HFFc6 (cell line): ENCODE results near the gene PSENEN. TPM values are rescaled to one million over a fixed set of nuclear protein-coding genes. Genes with fewer than 3 reads are reported as not detected.
A peak's percentile ranks its signal among the peaks of the same experiment; 100 is the strongest.

ENCODE experiments used
- DNase-seq: peaks from one replicate; pipeline ENCODE4 v3.0.0-alpha.2; 2018
- H3K27ac Mint-ChIP-seq: 2 replicates; pipeline ENCODE4 v1.8.0; 2020; ENCODE audit warnings: mild to moderate bottlenecking, mixed read lengths
- H3K27me3 Mint-ChIP-seq: 2 replicates; pipeline ENCODE4 v1.8.0; 2021; ENCODE audit warnings: mild to moderate bottlenecking, moderate library complexity, mixed read lengths; ENCODE audit not compliant: insufficient read depth
- H3K36me3 Mint-ChIP-seq: 2 replicates; pipeline ENCODE4 v1.8.0; 2021; ENCODE audit warnings: low read depth, mixed read lengths
- H3K4me1 Mint-ChIP-seq: 2 replicates; pipeline ENCODE4 v1.8.0; 2020; ENCODE audit warnings: low read depth, mixed read lengths
- H3K4me3 Mint-ChIP-seq: 2 replicates; pipeline ENCODE4 v1.8.0; 2020; ENCODE audit warnings: mild to moderate bottlenecking, moderate library complexity, mixed read lengths
- H3K9me3 Mint-ChIP-seq: 2 replicates; pipeline ENCODE4 v1.8.0; 2020; ENCODE audit warnings: mild to moderate bottlenecking, mixed read lengths
- total RNA-seq, 6 experiments: library from RNA; stranded (reverse); fragmentation: NEBNext Ultra II Directional; extraction: Animal tissue kit (Norgen Biotek cat#: 25700); gene quantifications; 2 replicates in 1 of 6; 3 replicates in 5 of 6; pipeline ENCODE4 v1.2.3, GENCODE V29; 2021
- TF ChIP-seq, protein P1 (sequence below): fragments of 200-600 bp; sonication (generic); IDR thresholded peaks from 2 replicates; pipeline ENCODE4 v1.5.0; 2021; ENCODE audit warnings: antibody characterized with exemption, mild to moderate bottlenecking

PSENEN gene
- total RNA-seq, 6 experiments from 2014 or later, result 68.2 to 86.6 (median 74.9) TPM

DNA sequence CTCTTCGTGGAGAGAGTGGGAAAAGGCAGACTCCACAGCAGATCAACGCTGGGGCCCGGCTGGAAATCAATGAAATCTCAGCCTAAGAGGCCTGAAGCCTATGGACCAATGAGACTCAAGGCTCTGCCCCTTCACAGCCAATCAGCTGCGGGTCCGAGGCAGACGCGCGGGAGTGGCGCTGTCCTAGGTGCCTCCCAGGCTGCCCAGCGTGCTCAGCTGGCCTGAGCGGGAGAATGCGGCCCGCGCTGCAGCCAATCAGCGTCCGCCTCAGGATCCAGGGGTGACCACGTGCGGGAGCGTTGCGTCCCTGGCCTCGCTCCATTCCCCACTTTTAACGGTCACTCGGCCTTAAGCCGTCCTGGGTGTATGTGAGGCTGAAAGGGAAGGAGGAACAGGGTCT is 41.2 kb upstream of the PSENEN start, which contains the start of gene ZBTB32:
ZBTB32 (plus strand) TSS at position 341 of the 400 bp plus-strand sequence. CDS start 10,069 bp downstream, outside the sequence.
- no peak within 1 kb of the TSS for H3K4me3 Mint-ChIP-seq
- H3K27me3 Mint-ChIP-seq, result peaks cover 2% of the 10 kb centered on the region
- TF ChIP-seq, protein P1, sequence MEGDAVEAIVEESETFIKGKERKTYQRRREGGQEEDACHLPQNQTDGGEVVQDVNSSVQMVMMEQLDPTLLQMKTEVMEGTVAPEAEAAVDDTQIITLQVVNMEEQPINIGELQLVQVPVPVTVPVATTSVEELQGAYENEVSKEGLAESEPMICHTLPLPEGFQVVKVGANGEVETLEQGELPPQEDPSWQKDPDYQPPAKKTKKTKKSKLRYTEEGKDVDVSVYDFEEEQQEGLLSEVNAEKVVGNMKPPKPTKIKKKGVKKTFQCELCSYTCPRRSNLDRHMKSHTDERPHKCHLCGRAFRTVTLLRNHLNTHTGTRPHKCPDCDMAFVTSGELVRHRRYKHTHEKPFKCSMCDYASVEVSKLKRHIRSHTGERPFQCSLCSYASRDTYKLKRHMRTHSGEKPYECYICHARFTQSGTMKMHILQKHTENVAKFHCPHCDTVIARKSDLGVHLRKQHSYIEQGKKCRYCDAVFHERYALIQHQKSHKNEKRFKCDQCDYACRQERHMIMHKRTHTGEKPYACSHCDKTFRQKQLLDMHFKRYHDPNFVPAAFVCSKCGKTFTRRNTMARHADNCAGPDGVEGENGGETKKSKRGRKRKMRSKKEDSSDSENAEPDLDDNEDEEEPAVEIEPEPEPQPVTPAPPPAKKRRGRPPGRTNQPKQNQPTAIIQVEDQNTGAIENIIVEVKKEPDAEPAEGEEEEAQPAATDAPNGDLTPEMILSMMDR, result no peak
- H3K36me3 Mint-ChIP-seq, result no peaks in the 10 kb centered on the region
- DNase-seq, result peak; percentile 26
- peaks cover 6% of the 10 kb centered on the region for H3K4me1 Mint-ChIP-seq
- no peak within 1 kb of the TSS for H3K27ac Mint-ChIP-seq
- H3K9me3 Mint-ChIP-seq, result no peaks in the 10 kb centered on the region

DNA sequence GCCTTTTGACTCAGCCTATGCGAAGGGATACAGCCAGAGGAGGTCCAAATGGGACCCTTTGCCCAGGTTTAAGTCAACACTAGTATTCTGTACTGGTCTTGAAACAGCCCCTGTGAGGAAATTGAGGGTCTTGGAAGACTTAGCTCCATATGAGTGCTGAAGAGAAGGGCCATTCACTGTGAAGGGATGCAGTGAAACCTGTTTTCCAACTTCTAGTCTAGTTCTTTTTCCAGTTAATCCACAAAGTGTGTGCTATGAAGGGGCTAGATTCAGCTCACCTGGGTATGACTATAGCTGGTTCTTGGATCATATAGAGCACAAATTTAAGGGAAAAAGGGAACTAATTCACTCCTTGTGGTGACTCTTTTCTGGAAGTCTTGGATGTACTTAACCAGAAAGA is 37.1 kb upstream of the PSENEN start:
- peaks cover 5% of the 10 kb centered on the region; the same call in 1 of the 2 replicates for H3K27me3 Mint-ChIP-seq
- no peaks in the 10 kb centered on the region for H3K4me1 Mint-ChIP-seq
- H3K9me3 Mint-ChIP-seq, result no peaks in the 10 kb centered on the region
- no peak overlapping the region for H3K27ac Mint-ChIP-seq
- TF ChIP-seq, protein P1, result no peak
- H3K4me3 Mint-ChIP-seq, result no peak overlapping the region
- DNase-seq, result no peak
- H3K36me3 Mint-ChIP-seq, result no peaks in the 10 kb centered on the region

DNA sequence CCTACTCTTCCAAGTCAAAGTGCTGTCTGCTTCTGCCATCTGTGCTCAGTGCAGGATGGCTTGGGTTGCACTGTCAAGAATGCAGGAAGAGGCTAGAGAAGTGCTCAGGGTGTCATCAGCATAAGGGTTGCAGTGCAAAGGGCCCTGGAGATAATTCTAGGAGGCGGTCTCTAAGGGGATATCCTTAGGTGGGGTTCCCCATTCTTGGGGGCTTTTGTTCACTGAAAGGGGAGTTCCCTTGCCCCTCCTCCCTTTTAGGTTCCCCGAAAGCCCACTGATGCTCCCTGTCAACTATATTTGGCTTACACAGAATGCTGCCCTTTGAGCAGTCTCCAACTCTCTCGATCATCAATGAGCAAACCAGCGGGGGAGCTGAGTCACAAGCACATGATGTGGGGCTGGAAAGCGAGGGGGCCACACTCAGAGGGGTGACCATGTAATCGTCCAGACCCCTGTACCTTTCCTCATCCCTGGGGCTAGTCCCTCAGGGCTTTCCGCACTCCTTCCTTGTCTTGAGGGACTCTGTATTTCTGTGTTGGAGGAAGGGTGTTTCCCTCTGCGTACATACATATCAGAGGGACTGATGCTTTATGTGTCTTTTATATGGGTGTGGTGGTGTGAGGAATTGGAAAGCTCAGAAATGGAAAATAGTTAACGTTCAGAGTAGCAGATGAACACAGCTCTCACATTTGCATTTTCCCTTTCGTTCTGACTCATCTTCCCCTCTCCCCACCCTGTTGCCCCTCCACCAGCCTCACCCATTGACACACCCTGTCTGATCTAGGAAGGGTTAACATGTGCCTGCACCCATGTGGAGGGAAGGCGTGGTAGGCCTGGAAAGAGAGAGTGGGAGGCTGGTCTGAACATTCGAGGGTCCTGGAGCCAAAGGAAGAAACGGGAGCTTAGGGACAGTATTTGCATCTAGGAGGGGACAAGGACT is 34.4 kb upstream of the PSENEN start:
- Mint-ChIP-seq H3K27me3 (peaks cover 5% of the 10 kb centered on the region; the same call in 1 of the 2 replicates), H3K4me3 (no peak overlapping the region), H3K9me3 (no peaks in the 10 kb centered on the region), H3K36me3 (no peaks in the 10 kb centered on the region), H3K4me1 (peaks cover 5% of the 10 kb centered on the region), H3K27ac (no peak overlapping the region)
- DNase-seq, result no peak
- TF ChIP-seq, protein P1, result no peak

DNA sequence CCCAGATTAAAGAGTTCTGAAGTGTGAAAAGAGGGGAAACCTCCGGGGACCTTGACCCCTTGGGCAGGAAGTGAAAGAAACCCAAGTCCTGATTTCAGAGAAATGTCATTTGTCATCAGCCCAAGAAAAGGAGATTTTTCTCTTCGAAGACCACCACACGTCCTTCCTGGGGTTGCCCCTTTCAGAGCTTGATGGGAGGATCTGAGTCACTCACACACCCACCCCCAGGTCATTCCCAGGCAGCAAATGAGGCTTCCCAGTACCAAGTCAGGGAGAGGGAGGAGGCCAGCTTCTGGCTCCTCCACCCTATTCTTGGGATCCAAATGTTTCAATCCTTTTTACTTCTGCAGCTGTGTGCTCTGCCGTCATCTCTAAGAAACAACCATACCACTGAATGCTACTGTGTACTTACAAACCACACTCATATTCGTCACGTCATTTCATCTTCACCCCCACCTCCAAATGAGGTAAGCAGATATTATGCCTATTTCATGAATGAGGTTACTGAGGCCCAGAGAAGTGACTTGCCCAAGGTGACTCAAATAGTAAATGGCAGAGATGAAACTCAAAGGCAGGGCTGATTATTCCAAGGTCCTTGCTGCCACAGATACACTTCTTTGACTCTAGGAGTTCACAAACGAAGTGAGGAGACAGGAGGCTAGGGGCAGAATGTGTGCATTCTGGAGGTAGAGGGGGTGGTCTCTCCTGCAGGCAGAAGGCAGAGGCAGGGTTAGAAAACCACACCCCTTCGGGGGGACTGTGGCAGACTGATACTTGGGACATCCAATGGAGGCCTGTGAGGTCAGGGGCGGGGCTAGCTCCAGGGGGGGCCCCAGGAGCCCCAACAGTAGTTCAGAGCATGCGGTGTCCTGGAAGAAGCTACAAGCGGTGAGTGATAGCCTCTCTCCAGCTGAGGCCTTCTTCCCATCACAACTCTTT is 32.6 kb upstream of the PSENEN start:
- peaks cover 13% of the 10 kb centered on the region for H3K4me1 Mint-ChIP-seq
- no peak overlapping the region for H3K27ac Mint-ChIP-seq
- no peak for DNase-seq
- peaks cover 6% of the 10 kb centered on the region; the same call in 1 of the 2 replicates for H3K27me3 Mint-ChIP-seq
- H3K36me3 Mint-ChIP-seq, result no peaks in the 10 kb centered on the region
- H3K9me3 Mint-ChIP-seq, result no peaks in the 10 kb centered on the region
- no peak overlapping the region for H3K4me3 Mint-ChIP-seq
- TF ChIP-seq, protein P1, result no peak

DNA sequence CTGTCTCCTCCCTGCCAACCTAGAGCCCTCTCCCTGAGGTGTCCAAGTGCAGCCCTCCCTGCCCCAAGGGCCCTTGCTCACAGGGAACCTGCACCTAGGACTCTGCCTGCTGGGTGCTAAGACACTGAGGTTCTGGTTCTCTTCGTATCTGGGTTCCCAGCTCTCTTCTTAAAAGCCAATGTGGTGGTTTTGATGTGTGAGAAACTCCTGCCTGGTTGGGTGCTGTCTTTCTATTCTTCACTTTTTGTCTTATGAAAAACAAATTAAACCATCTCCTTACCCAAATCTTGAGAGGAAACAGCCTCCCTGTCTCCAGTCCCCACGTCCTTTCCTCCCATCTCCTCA is 32.0 kb upstream of the PSENEN start:
- Mint-ChIP-seq H3K27ac (no peak overlapping the region), H3K36me3 (no peaks in the 10 kb centered on the region), H3K27me3 (peaks cover 6% of the 10 kb centered on the region; the same call in 1 of the 2 replicates), H3K4me3 (no peak overlapping the region), H3K4me1 (peaks cover 13% of the 10 kb centered on the region), H3K9me3 (no peaks in the 10 kb centered on the region)
- DNase-seq, result no peak
- TF ChIP-seq, protein P1, result no peak
